ENCODE results near the gene DNAJC15.
"Not testable (repeated sequence)": the region's sequence is repeated elsewhere in the genome, so short reads cannot be mapped to it uniquely, and the experiment has no call there.

DNAJC15 gene

GRCh38 chr13:43044720-43045301, 21.4 kb downstream of the DNAJC15 start:
- DNase-seq (ENCODE audit: low read depth in 3 of 3, low spot score in 1 of 3) = no peak

GRCh38 chr13:43045302-43045773, 22.0 kb downstream of the DNAJC15 start:
- DNase-seq (ENCODE audit: low read depth in 3 of 3, low spot score in 1 of 3) = not testable (repeated sequence)

GRCh38 chr13:43046259-43046658, 22.9 kb downstream of the DNAJC15 start:
- DNase-seq (ENCODE audit: low read depth in 3 of 3, low spot score in 1 of 3) = no peak

GRCh38 chr13:43054803-43055802, 31.7 kb downstream of the DNAJC15 start:
- no peak for DNase-seq (ENCODE audit: low read depth in 3 of 3, low spot score in 1 of 3)

- no peak for DNase-seq (ENCODE audit: low read depth in 3 of 3, low spot score in 1 of 3)
Measured at GRCh38 chr13:43057653-43058317, 34.4 kb downstream of the DNAJC15 start.

- no peak for DNase-seq (ENCODE audit: low read depth in 3 of 3, low spot score in 1 of 3)
Measured at GRCh38 chr13:43058318-43058674, 34.9 kb downstream of the DNAJC15 start.

GRCh38 chr13:43058831-43059230, 35.4 kb downstream of the DNAJC15 start:
- no peak for DNase-seq (ENCODE audit: low read depth in 3 of 3, low spot score in 1 of 3)

- not testable (repeated sequence) for DNase-seq (ENCODE audit: low read depth in 3 of 3, low spot score in 1 of 3)
Measured at GRCh38 chr13:43059779-43060178, 36.4 kb downstream of the DNAJC15 start.

- not testable (repeated sequence) for DNase-seq (ENCODE audit: low read depth in 3 of 3, low spot score in 1 of 3)
Measured at GRCh38 chr13:43060806-43061205, 37.4 kb downstream of the DNAJC15 start.

GRCh38 chr13:43061496-43062280, 38.3 kb downstream of the DNAJC15 start:
- no peak for DNase-seq (ENCODE audit: low read depth in 3 of 3, low spot score in 1 of 3)

- no peak for DNase-seq (ENCODE audit: low read depth in 3 of 3, low spot score in 1 of 3)
Measured at GRCh38 chr13:43071824-43072223, 48.4 kb downstream of the DNAJC15 start.

- DNase-seq (ENCODE audit: low read depth in 3 of 3, low spot score in 1 of 3) = no peak
Measured at GRCh38 chr13:43072394-43072793, 49.0 kb downstream of the DNAJC15 start.

GRCh38 chr13:43074824-43075510, 51.6 kb downstream of the DNAJC15 start:
- no peak for DNase-seq (ENCODE audit: low read depth in 3 of 3, low spot score in 1 of 3)

GRCh38 chr13:43075511-43075902, 52.1 kb downstream of the DNAJC15 start:
- DNase-seq (ENCODE audit: low read depth in 3 of 3, low spot score in 1 of 3) = not testable (repeated sequence)

- no peak for DNase-seq (ENCODE audit: low read depth in 3 of 3, low spot score in 1 of 3)
Measured at GRCh38 chr13:43077046-43077445, 53.7 kb downstream of the DNAJC15 start.

- DNase-seq (ENCODE audit: low read depth in 3 of 3, low spot score in 1 of 3) = no peak
Measured at GRCh38 chr13:43077461-43077860, 54.1 kb downstream of the DNAJC15 start.

GRCh38 chr13:43077906-43078305, 54.5 kb downstream of the DNAJC15 start:
- DNase-seq (ENCODE audit: low read depth in 3 of 3, low spot score in 1 of 3) = no peak

- no peak for DNase-seq (ENCODE audit: low read depth in 3 of 3, low spot score in 1 of 3)
Measured at GRCh38 chr13:43078399-43078798, 55.0 kb downstream of the DNAJC15 start.

GRCh38 chr13:43079392-43079931, 56.1 kb downstream of the DNAJC15 start:
- no peak for DNase-seq (ENCODE audit: low read depth in 3 of 3, low spot score in 1 of 3)

- DNase-seq (ENCODE audit: low read depth in 3 of 3, low spot score in 1 of 3) = no peak
Measured at GRCh38 chr13:43080199-43080598, 56.8 kb downstream of the DNAJC15 start.

Measured in stimulated activated CD4-positive, alpha-beta T cell treated with anti-CD3 and anti-CD28 coated beads, TNF-alpha, amount 100 ng/mL, for 1 hour (primary cell).